Measurements from ENCODE around the gene DOCK9.

The DOCK9 gene

DNA sequence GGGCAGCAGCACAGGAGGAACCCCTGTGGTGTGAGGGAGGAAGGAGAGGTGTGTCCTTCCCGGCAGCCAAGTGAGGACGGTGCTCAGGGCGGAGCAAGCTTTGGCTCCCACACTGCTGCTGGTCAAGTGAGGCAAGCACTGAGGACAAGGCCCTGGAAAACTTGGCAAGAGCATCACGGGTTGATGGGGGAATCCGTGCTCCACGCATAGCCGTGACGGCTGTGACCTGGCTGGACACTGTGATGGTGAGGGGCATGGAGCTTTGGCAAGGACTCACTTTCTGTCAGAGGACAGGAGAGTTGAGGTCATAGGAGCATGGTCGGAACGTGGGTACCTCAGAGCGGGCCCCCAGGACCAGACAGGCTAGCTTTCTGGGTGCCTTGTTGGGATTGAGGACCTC, 196.4 kb downstream of the DOCK9 start:
- no peak overlapping the region for H3K9ac ChIP-seq (ENCODE audit: low read length)
- no peak for DNase-seq
- H3K27ac ChIP-seq (ENCODE audit: low read length), result no peak overlapping the region
- no peak overlapping the region for H3K4me3 ChIP-seq (ENCODE audit: low read length)
- H2AFZ ChIP-seq (ENCODE audit: low read length), result no peak overlapping the region
- H3K36me3 ChIP-seq (replicated peaks; ENCODE audit: insufficient read depth, low read length), result no peaks in the 10 kb centered on the region
- H3K27me3 ChIP-seq (replicated peaks; ENCODE audit: insufficient read depth, low read length), result no peaks in the 10 kb centered on the region
- TF ChIP-seq EZH2phosphoT487 (IDR thresholded peaks at IDR 0.05; ENCODE audit: low read length) (no peak), EZH2 (optimal IDR thresholded peaks at IDR 0.05; ENCODE audit: low read depth, low read length) (no peak)
- TF ChIP-seq, protein P1, sequence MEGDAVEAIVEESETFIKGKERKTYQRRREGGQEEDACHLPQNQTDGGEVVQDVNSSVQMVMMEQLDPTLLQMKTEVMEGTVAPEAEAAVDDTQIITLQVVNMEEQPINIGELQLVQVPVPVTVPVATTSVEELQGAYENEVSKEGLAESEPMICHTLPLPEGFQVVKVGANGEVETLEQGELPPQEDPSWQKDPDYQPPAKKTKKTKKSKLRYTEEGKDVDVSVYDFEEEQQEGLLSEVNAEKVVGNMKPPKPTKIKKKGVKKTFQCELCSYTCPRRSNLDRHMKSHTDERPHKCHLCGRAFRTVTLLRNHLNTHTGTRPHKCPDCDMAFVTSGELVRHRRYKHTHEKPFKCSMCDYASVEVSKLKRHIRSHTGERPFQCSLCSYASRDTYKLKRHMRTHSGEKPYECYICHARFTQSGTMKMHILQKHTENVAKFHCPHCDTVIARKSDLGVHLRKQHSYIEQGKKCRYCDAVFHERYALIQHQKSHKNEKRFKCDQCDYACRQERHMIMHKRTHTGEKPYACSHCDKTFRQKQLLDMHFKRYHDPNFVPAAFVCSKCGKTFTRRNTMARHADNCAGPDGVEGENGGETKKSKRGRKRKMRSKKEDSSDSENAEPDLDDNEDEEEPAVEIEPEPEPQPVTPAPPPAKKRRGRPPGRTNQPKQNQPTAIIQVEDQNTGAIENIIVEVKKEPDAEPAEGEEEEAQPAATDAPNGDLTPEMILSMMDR (IDR thresholded peaks at IDR 0.05; ENCODE audit: low read length), result no peak
- no peaks in the 10 kb centered on the region for H3K79me2 ChIP-seq (ENCODE audit: low read length)
- no peaks in the 10 kb centered on the region for H3K9me2 ChIP-seq (replicated peaks; ENCODE audit: insufficient read depth, low read length)
- no peak overlapping the region for H3K4me2 ChIP-seq (ENCODE audit: low read depth, low read length)
- no peaks in the 10 kb centered on the region for H4K20me1 ChIP-seq (ENCODE audit: insufficient read depth, low read length)
- H3K9me3 ChIP-seq (replicated peaks; ENCODE audit: insufficient read depth, low read length), result no peaks in the 10 kb centered on the region
- no peaks in the 10 kb centered on the region for H3K4me1 ChIP-seq (ENCODE audit: low read length)
- no peaks in the 10 kb centered on the region for H3F3A ChIP-seq (ENCODE audit: insufficient read depth, low read length)

DNA sequence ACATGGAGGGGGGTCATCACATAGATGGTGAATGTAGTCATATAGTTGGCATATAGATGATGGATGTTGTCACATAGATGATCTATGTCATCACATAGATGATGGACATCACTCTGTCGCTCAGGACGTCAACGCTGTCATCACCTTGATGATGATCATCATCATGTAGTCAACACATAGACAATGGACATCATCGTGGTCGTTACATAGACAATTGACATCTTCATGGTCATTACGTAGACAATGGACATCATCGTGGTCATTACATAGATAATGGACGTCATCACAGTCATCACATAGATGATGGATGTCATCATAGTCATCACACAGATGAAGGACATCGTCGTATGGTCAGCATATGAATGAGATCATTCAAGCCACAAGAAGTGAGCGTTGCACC, 196.8 kb downstream of the DOCK9 start:
- Histone ChIP-seq H3K27ac (ENCODE audit: low read length) (no peak overlapping the region), H3K9me3 (replicated peaks; ENCODE audit: insufficient read depth, low read length) (no peaks in the 10 kb centered on the region), H3K9me2 (replicated peaks; ENCODE audit: insufficient read depth, low read length) (no peaks in the 10 kb centered on the region), H3K4me1 (ENCODE audit: low read length) (no peaks in the 10 kb centered on the region), H2AFZ (ENCODE audit: low read length) (no peak overlapping the region), H3F3A (ENCODE audit: insufficient read depth, low read length) (no peaks in the 10 kb centered on the region), H3K36me3 (replicated peaks; ENCODE audit: insufficient read depth, low read length) (no peaks in the 10 kb centered on the region), H3K4me3 (ENCODE audit: low read length) (no peak overlapping the region), H3K9ac (ENCODE audit: low read length) (no peak overlapping the region), H3K4me2 (ENCODE audit: low read depth, low read length) (no peak overlapping the region), H3K79me2 (ENCODE audit: low read length) (no peaks in the 10 kb centered on the region), H3K27me3 (replicated peaks; ENCODE audit: insufficient read depth, low read length) (no peaks in the 10 kb centered on the region), H4K20me1 (ENCODE audit: insufficient read depth, low read length) (no peaks in the 10 kb centered on the region)
- no peak for TF ChIP-seq EZH2 (optimal IDR thresholded peaks at IDR 0.05; ENCODE audit: low read depth, low read length)
- no peak for TF ChIP-seq EZH2phosphoT487 (IDR thresholded peaks at IDR 0.05; ENCODE audit: low read length)
- TF ChIP-seq, protein P1 (IDR thresholded peaks at IDR 0.05; ENCODE audit: low read length), result no peak
- no peak for DNase-seq

DNA sequence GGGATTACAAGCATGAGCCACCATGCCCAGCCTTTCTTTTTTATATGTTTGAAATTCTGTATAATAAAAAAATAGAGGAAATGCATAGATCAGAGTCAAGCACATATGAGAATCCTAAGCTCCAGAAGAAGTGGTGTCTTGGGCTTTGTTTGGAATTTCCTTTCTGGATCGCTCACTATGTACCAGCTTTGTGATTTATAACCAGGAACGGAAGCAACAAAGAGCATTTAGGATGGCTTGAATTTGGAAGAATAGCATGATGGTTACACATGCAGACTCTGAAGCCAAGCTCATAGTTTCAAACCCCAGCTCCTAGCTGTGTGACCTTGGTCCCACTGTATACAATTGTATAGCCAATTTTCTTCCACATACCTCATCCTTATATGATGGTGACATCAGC, 197.4 kb downstream of the DOCK9 start:
- TF ChIP-seq, protein P1 (IDR thresholded peaks at IDR 0.05; ENCODE audit: low read length), result no peak
- TF ChIP-seq EZH2 (optimal IDR thresholded peaks at IDR 0.05; ENCODE audit: low read depth, low read length) (no peak), EZH2phosphoT487 (IDR thresholded peaks at IDR 0.05; ENCODE audit: low read length) (no peak)
- H2AFZ ChIP-seq (ENCODE audit: low read length), result no peak overlapping the region

More for the DNA sequence above, 197.4 kb downstream of the DOCK9 start:
- H3F3A ChIP-seq (ENCODE audit: insufficient read depth, low read length), result no peaks in the 10 kb centered on the region
- no peak overlapping the region for H3K9ac ChIP-seq (ENCODE audit: low read length)
- no peaks in the 10 kb centered on the region for H3K79me2 ChIP-seq (ENCODE audit: low read length)
- no peaks in the 10 kb centered on the region for H3K27me3 ChIP-seq (replicated peaks; ENCODE audit: insufficient read depth, low read length)
- H3K4me1 ChIP-seq (ENCODE audit: low read length), result no peaks in the 10 kb centered on the region
- H3K27ac ChIP-seq (ENCODE audit: low read length), result no peak overlapping the region
- H3K36me3 ChIP-seq (replicated peaks; ENCODE audit: insufficient read depth, low read length), result no peaks in the 10 kb centered on the region
- DNase-seq, result no peak
- H4K20me1 ChIP-seq (ENCODE audit: insufficient read depth, low read length), result no peaks in the 10 kb centered on the region
- no peaks in the 10 kb centered on the region for H3K9me2 ChIP-seq (replicated peaks; ENCODE audit: insufficient read depth, low read length)
- H3K9me3 ChIP-seq (replicated peaks; ENCODE audit: insufficient read depth, low read length), result no peaks in the 10 kb centered on the region
- no peak overlapping the region for H3K4me3 ChIP-seq (ENCODE audit: low read length)
- H3K4me2 ChIP-seq (ENCODE audit: low read depth, low read length), result no peak overlapping the region
